Tibial nerve (tissue), 4 donors: ENCODE data around the gene BTBD7. TPM values are rescaled to one million over a fixed set of nuclear protein-coding genes. Genes with fewer than 3 reads are reported as not detected.

Experiments
- DNase-seq, 2 donors: peaks; one replicate each; pipeline ENCODE4 v3.0.0-alpha.2; 2019; ENCODE audit warnings: low spot score in 2 of 2
- H3K27ac ChIP-seq, 4 donors: fragments of 200-600 bp; sonication (generic) in 3 of 4; one replicate each; pipeline ENCODE4 v1.5.1; 2017 to 2019; ENCODE audit warnings: mild to moderate bottlenecking in 1 of 4
- H3K27me3 ChIP-seq, 2 donors: fragments of 200-600 bp; sonication (generic) in 1 of 2; one replicate each; pipeline versions ENCODE4 v1.5.1 to v1.6.0; 2017 to 2019
- H3K36me3 ChIP-seq, 3 donors: fragments of 200-600 bp; sonication (generic); one replicate each; pipeline ENCODE4 v1.5.1; 2018 to 2019
- H3K4me1 ChIP-seq, 4 donors: fragments of 200-600 bp; sonication (generic) in 3 of 4; one replicate each; pipeline ENCODE4 v1.5.1; 2017 to 2019
- H3K4me3 ChIP-seq, 4 donors: fragments of 200-600 bp; sonication (generic) in 3 of 4; one replicate each; pipeline ENCODE4 v1.5.1; 2017 to 2019; ENCODE audit warnings: mild to moderate bottlenecking in 1 of 4, moderate library complexity in 1 of 4
- H3K9me3 ChIP-seq, 4 donors: fragments of 200-600 bp; sonication (generic) in 3 of 4; one replicate each; pipeline ENCODE4 v1.5.1; 2017 to 2019
- EP300 ChIP-seq, 2 donors: sonication (generic); formaldehyde crosslinking; IDR thresholded peaks; one replicate each; pipeline ENCODE4 v1.6.1; 2017; ENCODE audit warnings: antibody characterized with exemption in 2 of 2, mild to moderate bottlenecking in 1 of 2
- POLR2A ChIP-seq, 2 donors: fragments of 450-650 bp; IDR thresholded peaks; one replicate each; pipeline ENCODE4 v1.6.1; 2017; ENCODE audit warnings: antibody characterized with exemption in 2 of 2, mild to moderate bottlenecking in 2 of 2, moderate library complexity in 2 of 2
- WGBS, 2 donors: methylation state at CpG; one replicate each; pipeline ENCODE4 v1.1.5; 2018; 5-methylcytosine and 5-hydroxymethylcytosine counted together
- total RNA-seq, 4 donors: library from RNA; depleted of rRNA; stranded (reverse); fragments of >200 nt; gene quantifications; one replicate each; pipeline ENCODE4 v1.1.0, GENCODE V29; 2016
- TF ChIP-seq, protein P1 (sequence below), 5 experiments: fragments of 200-600 bp in 3 of 5; fragments of 450-650 bp in 2 of 5; sonication (generic) in 3 of 5; IDR thresholded peaks; one replicate each; pipeline ENCODE4 v1.5.1; 2016 to 2019; ENCODE audit warnings: antibody characterized with exemption in 5 of 5, mild to moderate bottlenecking in 3 of 5, moderate library complexity in 2 of 5

BTBD7 gene
- total RNA-seq, 4 donors from 2014 or later: 20.1 to 27.8 (median 23.2) TPM

GRCh38 chr14:93343797-93344196 lies 11.0 kb upstream of the BTBD7 start:
- H3K4me3 ChIP-seq: no peak overlapping the region
- WGBS, 2 donors: 17 to 35% methylated on average over 2 of the region's 2 CpGs
- no peaks in the 10 kb centered on the region for H3K4me1 ChIP-seq
- TF ChIP-seq POLR2A (IDR thresholded peaks at IDR 0.05) (no peak), EP300 (IDR thresholded peaks at IDR 0.05) (no peak)
- TF ChIP-seq, protein P1, sequence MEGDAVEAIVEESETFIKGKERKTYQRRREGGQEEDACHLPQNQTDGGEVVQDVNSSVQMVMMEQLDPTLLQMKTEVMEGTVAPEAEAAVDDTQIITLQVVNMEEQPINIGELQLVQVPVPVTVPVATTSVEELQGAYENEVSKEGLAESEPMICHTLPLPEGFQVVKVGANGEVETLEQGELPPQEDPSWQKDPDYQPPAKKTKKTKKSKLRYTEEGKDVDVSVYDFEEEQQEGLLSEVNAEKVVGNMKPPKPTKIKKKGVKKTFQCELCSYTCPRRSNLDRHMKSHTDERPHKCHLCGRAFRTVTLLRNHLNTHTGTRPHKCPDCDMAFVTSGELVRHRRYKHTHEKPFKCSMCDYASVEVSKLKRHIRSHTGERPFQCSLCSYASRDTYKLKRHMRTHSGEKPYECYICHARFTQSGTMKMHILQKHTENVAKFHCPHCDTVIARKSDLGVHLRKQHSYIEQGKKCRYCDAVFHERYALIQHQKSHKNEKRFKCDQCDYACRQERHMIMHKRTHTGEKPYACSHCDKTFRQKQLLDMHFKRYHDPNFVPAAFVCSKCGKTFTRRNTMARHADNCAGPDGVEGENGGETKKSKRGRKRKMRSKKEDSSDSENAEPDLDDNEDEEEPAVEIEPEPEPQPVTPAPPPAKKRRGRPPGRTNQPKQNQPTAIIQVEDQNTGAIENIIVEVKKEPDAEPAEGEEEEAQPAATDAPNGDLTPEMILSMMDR (IDR thresholded peaks at IDR 0.05): no peak
- peaks cover 0 to 15% (median 0%) of the 10 kb centered on the region in 4 donors for H3K9me3 ChIP-seq
- no peaks in the 10 kb centered on the region for H3K36me3 ChIP-seq
- DNase-seq: no peak
- no peaks in the 10 kb centered on the region for H3K27me3 ChIP-seq
- H3K27ac ChIP-seq: no peak overlapping the region

GRCh38 chr14:93343266-93343665 lies 10.4 kb upstream of the BTBD7 start:
- no peaks in the 10 kb centered on the region for H3K4me1 ChIP-seq
- H3K27ac ChIP-seq: no peak overlapping the region
- H3K27me3 ChIP-seq: no peaks in the 10 kb centered on the region
- H3K9me3 ChIP-seq: peaks cover 0 to 15% (median 0%) of the 10 kb centered on the region in 4 donors
- H3K36me3 ChIP-seq: no peaks in the 10 kb centered on the region
- DNase-seq: no peak
- no peak overlapping the region for H3K4me3 ChIP-seq
- TF ChIP-seq, protein P1 (IDR thresholded peaks at IDR 0.05): no peak
- TF ChIP-seq POLR2A (IDR thresholded peaks at IDR 0.05) (no peak), EP300 (IDR thresholded peaks at IDR 0.05) (peak in 1 of 2 donors; percentile 41)
- whole genome bisulfite sequencing, 2 donors: 65 to 70% methylated on average over 1 of the region's 1 CpG

GRCh38 chr14:93337884-93338283 lies 5.0 kb upstream of the BTBD7 start:
- peaks cover 0 to 5% (median 0%) of the 10 kb centered on the region in 4 donors for H3K9me3 ChIP-seq
- no peak overlapping the region for H3K27ac ChIP-seq
- DNase-seq: no peak
- TF ChIP-seq POLR2A (IDR thresholded peaks at IDR 0.05) (no peak), EP300 (IDR thresholded peaks at IDR 0.05) (no peak)
- H3K4me3 ChIP-seq: no peak overlapping the region
- H3K4me1 ChIP-seq: peaks cover 0 to 9% (median 3%) of the 10 kb centered on the region in 4 donors
- WGBS, 2 donors: 98 to 100% methylated on average over 6 to 7 of the region's 7 CpGs
- peaks cover 0 to 9% (median 0%) of the 10 kb centered on the region in 3 donors for H3K36me3 ChIP-seq
- H3K27me3 ChIP-seq: no peaks in the 10 kb centered on the region

DNA sequence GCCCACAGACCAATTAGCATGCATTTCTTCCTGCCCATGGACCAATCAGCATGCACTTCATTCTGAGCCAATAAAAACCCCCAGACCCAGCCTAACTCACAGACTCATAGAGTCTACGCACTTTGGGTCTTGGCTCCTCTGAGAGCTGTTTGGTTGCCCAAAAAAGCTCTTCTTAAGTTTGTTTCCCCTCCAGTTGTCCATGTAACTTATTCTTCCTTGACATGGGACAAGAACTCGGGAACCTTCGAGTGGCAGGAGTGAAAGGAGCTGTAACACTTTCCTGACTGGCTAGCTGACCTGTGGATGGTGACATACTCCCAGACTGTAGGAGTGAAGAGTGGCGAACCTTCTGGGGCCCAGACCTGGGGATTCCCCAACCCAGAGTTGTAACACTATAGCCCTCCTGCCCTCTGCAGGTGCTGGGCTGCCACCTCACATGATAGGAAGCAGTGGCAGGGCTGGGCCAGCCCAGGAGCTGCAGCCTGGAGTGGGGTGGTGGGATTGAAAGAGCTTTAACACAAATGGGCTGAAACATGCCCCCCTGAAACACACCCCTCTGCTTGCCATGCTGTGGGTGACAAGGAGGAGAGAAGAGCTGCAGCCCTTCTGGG lies 4.4 kb upstream of the BTBD7 start:
- peaks cover 0 to 9% (median 0%) of the 10 kb centered on the region in 3 donors for H3K36me3 ChIP-seq
- H3K27me3 ChIP-seq: no peaks in the 10 kb centered on the region
- H3K9me3 ChIP-seq: peaks cover 0 to 5% (median 0%) of the 10 kb centered on the region in 4 donors
- H3K4me1 ChIP-seq: peaks cover 0 to 9% (median 3%) of the 10 kb centered on the region in 4 donors
- WGBS, 2 donors: 88 to 100% methylated on average over 4 of the region's 4 CpGs
- H3K27ac ChIP-seq: no peak overlapping the region
- DNase-seq: no peak
- no peak overlapping the region for H3K4me3 ChIP-seq
- TF ChIP-seq, protein P1 (IDR thresholded peaks at IDR 0.05): no peak
- TF ChIP-seq POLR2A (IDR thresholded peaks at IDR 0.05) (no peak), EP300 (IDR thresholded peaks at IDR 0.05) (no peak)

- peaks cover 0 to 5% (median 0%) of the 10 kb centered on the region in 4 donors for H3K9me3 ChIP-seq
- H3K36me3 ChIP-seq: peaks cover 0 to 9% (median 0%) of the 10 kb centered on the region in 3 donors
- H3K4me3 ChIP-seq: peak overlapping the region; percentile 41 to 89 (median 78)
- H3K4me1 ChIP-seq: peaks cover 0 to 39% (median 24%) of the 10 kb centered on the region in 4 donors
- TF ChIP-seq EP300 (IDR thresholded peaks at IDR 0.05) (no peak), POLR2A (IDR thresholded peaks at IDR 0.05) (no peak)
- TF ChIP-seq, protein P1 (IDR thresholded peaks at IDR 0.05): no peak
- 5 to 6% methylated on average over 7 of the region's 7 CpGs for WGBS, 2 donors
- no peak for DNase-seq
- no peaks in the 10 kb centered on the region for H3K27me3 ChIP-seq
- H3K27ac ChIP-seq: peak overlapping the region in 3 of 4 donors; percentile 86 to 97 (median 94)
Measured at GRCh38 chr14:93333631-93334103, 831 bp upstream of the BTBD7 start.
